ENCODE results near the gene ABCC1. TPM values are rescaled to one million over a fixed set of nuclear protein-coding genes. Genes with fewer than 3 reads are reported as not detected.
"Not testable (repeated sequence)": the region's sequence is repeated elsewhere in the genome, so short reads cannot be mapped to it uniquely, and the experiment has no call there.

Gene ABCC1
- total RNA-seq, 2 donors from 2014 or later, result 16.2 to 20.9 TPM

DNA sequence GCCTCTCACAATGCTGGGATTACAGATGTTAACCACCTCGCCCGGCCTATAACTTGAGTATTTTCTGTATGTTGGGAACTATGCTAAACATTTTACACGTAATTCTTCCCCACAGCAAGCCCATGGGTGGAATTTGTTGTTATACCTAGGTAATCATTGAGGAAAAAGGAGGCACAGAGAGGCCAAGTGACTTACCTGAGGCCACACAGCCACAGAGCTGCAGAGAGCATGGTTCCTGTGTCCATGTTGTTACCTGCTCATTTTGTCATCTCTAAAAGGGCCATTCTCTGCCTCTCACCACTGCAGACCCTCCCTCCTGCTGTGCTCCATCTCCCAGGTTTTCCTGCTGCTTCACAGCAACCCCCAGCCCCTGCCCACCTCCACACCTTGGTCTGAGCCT lies 135.5 kb downstream of the ABCC1 start:
- intact Hi-C loops (cut with DNase I), result no loop called here
- DNase-seq (no peak), ATAC-seq (no peak)

GRCh38 chr16:16086653-16087446 lies 137.4 kb downstream of the ABCC1 start:
- intact Hi-C loops (cut with DNase I), result no loop called here
- no peak for DNase-seq
- no peak for ATAC-seq

DNA sequence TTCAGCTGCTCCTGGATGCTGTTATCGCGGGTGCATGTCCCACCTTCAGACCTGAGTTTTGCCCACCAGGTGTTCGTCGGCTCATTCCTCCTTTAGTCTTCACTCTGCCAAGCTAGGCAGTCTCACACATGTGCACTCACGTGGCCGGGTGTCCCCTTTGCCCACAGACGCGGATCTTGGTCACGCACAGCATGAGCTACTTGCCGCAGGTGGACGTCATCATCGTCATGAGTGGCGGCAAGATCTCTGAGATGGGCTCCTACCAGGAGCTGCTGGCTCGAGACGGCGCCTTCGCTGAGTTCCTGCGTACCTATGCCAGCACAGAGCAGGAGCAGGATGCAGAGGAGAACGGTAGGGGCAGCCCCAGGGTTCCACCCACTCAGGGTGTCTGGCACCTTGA lies 140.8 kb downstream of the ABCC1 start:
- intact Hi-C loops (cut with DNase I), result no loop called here
- no peak for ATAC-seq
- DNase-seq, result no peak

GRCh38 chr16:16092925-16093627 lies 143.7 kb downstream of the ABCC1 start:
- ATAC-seq (peak in 1 of 2 donors; percentile 2), DNase-seq (no peak)
- intact Hi-C loops (cut with DNase I), result no loop called here

DNA sequence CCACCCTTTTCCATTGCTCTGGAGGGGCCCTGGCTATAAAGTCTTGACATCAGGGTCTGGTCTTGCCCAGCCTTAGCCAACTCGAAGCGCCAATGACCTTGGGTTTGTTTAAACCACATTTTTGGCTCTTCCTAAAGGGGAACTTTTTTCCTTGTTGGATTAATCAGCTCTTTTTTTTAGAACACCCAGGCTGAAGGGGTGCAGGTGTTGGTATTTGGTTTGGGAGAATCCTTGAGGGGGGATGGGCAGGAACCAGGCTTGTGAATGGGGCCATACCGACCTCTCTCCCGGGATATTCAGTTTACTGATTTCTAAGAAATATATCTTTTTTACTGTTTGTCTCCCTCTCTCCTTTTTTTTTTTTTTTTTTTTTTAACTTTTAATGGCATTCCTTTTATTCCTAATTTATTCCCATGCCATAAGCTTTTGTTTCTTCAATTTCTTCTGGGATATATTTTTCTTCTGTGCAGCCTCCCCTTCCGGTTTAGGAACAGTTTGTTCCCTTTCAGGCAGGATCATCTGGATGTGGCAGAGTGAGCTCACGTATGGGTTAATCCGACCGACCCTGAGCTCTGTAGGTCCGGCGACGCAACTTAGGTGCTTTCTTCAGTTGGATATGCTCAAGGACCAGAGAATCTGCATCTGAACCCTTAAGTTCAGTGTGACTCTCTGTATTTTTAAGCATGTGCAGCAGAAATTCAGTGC lies 144.4 kb downstream of the ABCC1 start:
- no peak for DNase-seq
- peak in 1 of 2 donors; percentile 7 for ATAC-seq
- intact Hi-C loops (cut with DNase I), result no loop called here

GRCh38 chr16:16095646-16096045 lies 146.2 kb downstream of the ABCC1 start:
- DNase-seq, result no peak
- intact Hi-C loops (cut with DNase I), result no loop called here
- ATAC-seq, result no peak

- intact Hi-C loops (cut with DNase I), result no loop called here
- DNase-seq (peak; percentile 34), ATAC-seq (peak; percentile 56 to 66)
These were observed 146.9 kb downstream of the ABCC1 start for GRCh38 chr16:16096121-16096857.

GRCh38 chr16:16096858-16097213 lies 147.4 kb downstream of the ABCC1 start:
- intact Hi-C loops (cut with DNase I), result no loop called here
- ATAC-seq (no peak), DNase-seq (no peak)

- intact Hi-C loops (cut with DNase I), result no loop called here
- ATAC-seq (no peak), DNase-seq (no peak)
These were observed 149.9 kb downstream of the ABCC1 start for GRCh38 chr16:16099320-16099719.

DNA sequence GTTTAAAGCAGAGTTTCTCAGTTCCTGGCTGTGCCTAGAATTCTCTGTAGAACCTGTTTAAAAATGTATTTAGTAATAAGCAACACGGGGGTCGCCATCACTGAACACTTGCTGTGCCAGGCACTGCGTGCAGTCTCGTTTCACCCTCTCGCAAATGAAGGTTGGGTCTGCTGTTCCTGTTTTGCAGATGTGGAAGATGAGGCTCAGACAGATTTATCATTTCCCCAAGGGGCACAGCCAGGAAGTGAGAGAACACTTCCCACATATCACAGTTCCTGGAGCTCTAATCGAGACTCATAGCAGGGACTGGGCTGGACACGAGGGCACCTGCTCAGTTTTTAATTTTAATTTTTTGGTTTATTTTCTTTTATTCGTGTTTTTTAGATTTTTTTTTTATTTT lies 151.2 kb downstream of the ABCC1 start:
- no peak for DNase-seq
- ATAC-seq, result no peak
- intact Hi-C loops (cut with DNase I), result no loop called here

- no peak for ATAC-seq
- intact Hi-C loops (cut with DNase I), result no loop called here
- no peak for DNase-seq
These were observed 152.2 kb downstream of the ABCC1 start for GRCh38 chr16:16101585-16101984.

DNA sequence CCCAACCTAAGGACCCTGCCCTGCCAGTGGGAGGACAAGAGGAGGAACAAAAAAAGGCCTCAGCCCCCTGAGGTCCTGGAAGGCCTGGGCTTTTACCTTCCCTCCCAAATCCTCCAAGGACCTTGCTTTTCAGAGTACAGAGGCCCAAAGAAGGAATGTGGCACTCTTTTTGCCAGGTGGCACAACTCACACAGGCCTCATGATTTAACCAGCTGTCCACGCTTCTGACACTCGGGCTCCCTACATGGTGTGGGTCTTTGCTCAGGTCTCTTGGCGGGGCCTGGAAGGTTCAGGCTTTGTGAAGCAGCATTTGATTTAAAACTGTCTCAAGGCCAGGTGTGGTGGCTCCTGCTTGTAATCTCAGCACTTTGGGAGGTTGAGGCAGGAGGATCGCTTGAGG lies 153.3 kb downstream of the ABCC1 start:
- DNase-seq (no peak), ATAC-seq (no peak)
- intact Hi-C loops (cut with DNase I), result no loop called here

DNA sequence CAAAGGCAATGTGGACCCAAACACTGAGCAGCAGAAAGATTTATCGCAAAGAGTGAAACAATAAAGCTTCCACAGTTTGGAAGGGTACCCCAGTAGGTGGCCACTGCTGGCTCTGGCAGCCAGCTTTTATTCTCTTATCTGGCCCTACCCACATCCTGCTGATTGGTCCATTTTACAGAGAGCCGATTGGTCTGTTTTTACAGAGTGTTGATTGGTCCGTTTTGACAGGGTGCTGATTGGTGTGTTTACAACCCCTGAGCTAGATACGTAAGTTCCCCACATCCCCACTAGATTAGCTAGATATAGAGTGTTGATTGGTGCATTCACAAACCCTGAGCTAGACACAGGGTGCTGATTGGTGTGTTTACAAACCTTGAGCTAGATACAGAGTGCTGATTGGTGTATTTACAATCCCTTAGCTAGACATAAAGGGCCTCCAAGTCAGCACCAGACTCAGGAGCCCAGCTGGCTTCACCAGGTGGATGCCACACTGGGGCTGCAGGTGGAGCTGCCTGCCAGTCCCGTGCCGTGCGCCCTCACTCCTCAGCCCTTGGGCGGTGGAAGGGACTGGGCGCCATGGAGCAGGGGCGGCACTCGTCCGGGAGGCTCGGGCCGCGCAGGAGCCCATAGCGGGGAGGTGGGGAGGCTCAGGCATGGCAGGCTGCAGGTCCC lies 154.9 kb downstream of the ABCC1 start:
- intact Hi-C loops (cut with DNase I); DNase-seq; ATAC-seq: not testable (repeated sequence)

DNA sequence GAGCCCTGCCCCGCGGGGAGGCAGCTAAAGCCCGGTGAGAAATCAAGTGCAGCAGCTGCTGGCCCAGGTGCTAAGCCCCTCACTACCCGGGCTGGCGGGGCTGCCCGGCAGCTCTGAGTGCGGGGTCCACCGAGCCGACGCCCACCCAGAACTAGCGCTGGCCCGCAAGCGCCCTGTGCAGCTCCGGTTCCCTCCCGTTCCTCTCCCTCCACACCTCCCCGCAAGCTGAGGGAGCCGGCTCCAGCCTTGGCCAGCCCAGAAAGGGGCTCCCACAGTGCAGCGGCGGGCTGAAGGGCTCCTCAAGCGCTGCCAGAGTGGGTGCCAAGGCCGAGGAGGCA lies 155.4 kb downstream of the ABCC1 start:
- DNase-seq; intact Hi-C loops (cut with DNase I); ATAC-seq: not testable (repeated sequence)

DNA sequence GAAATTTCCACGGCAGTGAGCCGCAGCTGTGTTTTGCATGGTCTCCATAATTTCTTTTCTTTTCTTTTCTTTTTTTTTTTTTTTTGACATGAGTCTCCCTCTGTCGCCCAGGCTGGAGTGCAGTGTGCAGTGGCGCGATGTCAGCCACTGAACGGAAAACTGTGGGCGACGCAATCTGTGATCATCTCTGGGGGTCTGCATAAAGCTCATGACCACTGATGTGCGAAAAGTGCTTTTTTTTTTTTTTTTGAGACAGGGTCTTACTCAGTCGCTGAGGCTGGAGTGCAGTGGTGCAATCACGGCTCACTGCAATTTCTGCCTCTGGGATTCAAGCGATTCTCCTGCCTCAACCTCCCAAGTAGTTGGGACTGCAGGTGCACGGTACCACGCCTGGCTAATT lies 156.2 kb downstream of the ABCC1 start:
- DNase-seq (no peak), ATAC-seq (no peak)
- intact Hi-C loops (cut with DNase I), result no loop called here

- intact Hi-C loops (cut with DNase I), result no loop called here
- no peak for DNase-seq
- ATAC-seq, result no peak
These were observed 157.1 kb downstream of the ABCC1 start for GRCh38 chr16:16106466-16106865.

GRCh38 chr16:16107839-16108238 lies 158.4 kb downstream of the ABCC1 start:
- no peak for ATAC-seq
- intact Hi-C loops (cut with DNase I), result no loop called here
- DNase-seq, result no peak

GRCh38 chr16:16108759-16109158 lies 159.3 kb downstream of the ABCC1 start:
- intact Hi-C loops (cut with DNase I), result no loop called here
- no peak for ATAC-seq

GRCh38 chr16:16109453-16110110 lies 160.2 kb downstream of the ABCC1 start:
- ATAC-seq (no peak), DNase-seq (no peak)
- intact Hi-C loops (cut with DNase I), result loop anchor here in 1 of 2 donors (5.0 kb wide), 1 partner anchor 232 kb away; no protein-coding TSS in a partner anchor

More at GRCh38 chr16:16108759-16109158, 159.3 kb downstream of the ABCC1 start:
- DNase-seq, result no peak
